GM12891 (cell line): Measurements from ENCODE around the gene ABHD3.

Experiments
- POLR2A ChIP-seq: IDR thresholded peaks from 2 replicates; pipeline ENCODE4 v1.6.1; 2011; ENCODE audit warnings: low read depth, low read length, control low read depth
- POLR2AphosphoS5 ChIP-seq: IDR thresholded peaks from 2 replicates; pipeline ENCODE4 v1.6.1; 2011; ENCODE audit warnings: low read depth, low read length, control low read depth
- POU2F2 ChIP-seq: IDR thresholded peaks from 2 replicates; pipeline ENCODE4 v1.6.1; 2011; ENCODE audit warnings: low read depth, mild to moderate bottlenecking, control low read depth, low read length, moderate library complexity
- TAF1 ChIP-seq: IDR thresholded peaks from 2 replicates; pipeline ENCODE4 v1.6.1; 2011; ENCODE audit warnings: low read depth, low read length, control low read depth

DNA sequence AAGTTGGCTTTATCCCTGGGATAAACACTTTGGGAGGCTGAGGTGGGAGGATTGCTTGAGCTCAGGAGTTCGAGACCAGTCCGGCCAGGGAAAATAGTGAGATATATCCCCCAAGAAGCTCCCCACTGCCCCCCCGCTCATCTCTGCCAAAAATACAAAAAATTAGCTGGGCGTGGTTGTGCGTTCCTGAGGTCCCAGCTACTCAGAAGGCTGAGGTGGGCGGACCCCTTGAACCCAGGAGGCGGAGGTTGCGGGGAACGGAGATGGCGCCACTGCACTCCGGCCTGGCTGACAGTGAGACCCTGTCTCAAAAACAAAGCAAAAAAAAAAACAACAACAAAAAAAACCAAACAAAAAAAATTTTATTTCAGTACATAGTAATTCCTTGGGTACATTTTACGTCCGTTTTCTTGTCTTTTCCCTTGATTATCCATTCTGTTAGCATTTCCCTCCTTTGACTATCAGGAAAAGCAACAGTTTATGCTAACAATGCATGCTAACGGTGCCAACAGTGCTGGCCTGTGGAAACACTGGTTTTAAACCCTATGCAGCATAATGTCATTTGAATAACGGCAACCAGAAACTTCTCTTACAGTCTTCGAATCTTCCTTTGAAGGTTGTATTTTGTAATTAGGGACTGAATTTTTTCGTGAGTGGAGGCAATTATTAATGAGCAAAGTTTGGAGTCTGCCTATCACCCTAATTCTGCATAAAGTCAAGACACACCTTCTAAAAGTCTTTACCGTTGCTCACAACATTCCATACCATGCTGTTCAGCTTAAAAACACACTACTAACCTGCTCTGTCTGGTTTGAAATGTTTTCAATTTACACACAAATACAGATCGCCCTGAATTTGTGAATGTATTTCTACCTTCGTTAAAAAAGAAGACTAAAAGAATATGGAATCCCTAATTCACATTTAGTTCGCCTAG is 35.3 kb upstream of the ABHD3 start:
- TF ChIP-seq POLR2A = no peak
- no peak for TF ChIP-seq POLR2AphosphoS5
- TF ChIP-seq TAF1 = no peak
- TF ChIP-seq POU2F2 = no peak
